ENCODE results near the gene SRSF5. TPM values are rescaled to one million over a fixed set of nuclear protein-coding genes. Genes with fewer than 3 reads are reported as not detected.

SRSF5 gene
- total RNA-seq, 4 donors from 2014 or later, result 342 to 1,053 (median 453) TPM

DNA sequence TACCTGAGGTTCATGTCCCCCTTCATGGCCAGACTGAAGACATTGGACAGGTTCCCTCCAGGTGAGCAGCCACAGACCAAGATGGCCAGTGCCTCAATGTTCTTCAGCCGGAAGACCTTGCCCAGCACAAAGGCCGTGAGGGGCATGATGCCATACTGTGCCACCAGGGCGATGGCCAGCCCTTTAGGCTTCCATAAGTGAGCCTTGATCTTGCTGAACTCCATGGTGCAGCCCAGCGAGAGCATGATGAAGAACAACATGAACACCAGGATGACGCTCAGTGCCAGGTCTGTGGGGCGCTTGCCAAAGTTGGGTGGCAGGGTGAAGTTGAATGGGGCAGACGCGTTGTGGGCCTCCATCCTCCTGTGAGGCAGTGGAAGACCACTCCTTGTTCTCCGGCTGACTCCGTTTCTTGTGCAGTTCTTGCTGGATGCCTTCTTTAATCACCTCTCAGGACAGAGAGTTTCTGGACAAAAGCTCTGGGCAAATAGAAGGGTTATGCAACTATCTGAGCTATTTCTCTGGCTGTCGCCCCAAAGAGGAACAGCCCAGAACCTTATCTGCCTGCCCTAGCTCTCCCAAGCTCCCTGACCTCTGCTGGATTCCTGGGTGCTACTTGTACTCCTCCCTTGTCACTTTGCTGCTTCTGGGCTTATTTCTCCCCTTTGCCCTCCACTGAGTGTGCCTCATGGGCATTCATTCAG is 30.0 kb downstream of the SRSF5 start, which contains the start of gene SLC10A1:
SLC10A1 (minus strand) TSS at position 445 of the 704 bp plus-strand sequence; CDS start at position 359, 86 bp downstream.
- no peaks in the 10 kb centered on the region for H3K4me1 ChIP-seq
- no peaks in the 10 kb centered on the region for H3K27me3 ChIP-seq
- H3K27ac ChIP-seq, result no peak within 1 kb of the TSS
- no peaks in the 10 kb centered on the region for H3K9me3 ChIP-seq
- H3K36me3 ChIP-seq, result no peaks in the 10 kb centered on the region
- no peak for DNase-seq (ENCODE audit: low spot score in 2 of 2)
- WGBS, result 91% methylated on average over 11 of the region's 11 CpGs
- no peak for TF ChIP-seq POLR2A (IDR thresholded peaks at IDR 0.05)
- TF ChIP-seq POLR2AphosphoS5 (IDR thresholded peaks at IDR 0.05), result no peak
- no peak within 1 kb of the TSS for H3K4me3 ChIP-seq

GRCh38 chr14:69797573-69798338 is 30.8 kb downstream of the SRSF5 start:
- 75% methylated on average over 2 of the region's 5 CpGs for WGBS
- Histone ChIP-seq H3K4me1 (no peaks in the 10 kb centered on the region), H3K27ac (no peak overlapping the region), H3K4me3 (no peak overlapping the region), H3K36me3 (no peaks in the 10 kb centered on the region), H3K27me3 (no peaks in the 10 kb centered on the region), H3K9me3 (no peaks in the 10 kb centered on the region)
- no peak for DNase-seq (ENCODE audit: low spot score in 2 of 2)
- TF ChIP-seq POLR2AphosphoS5 (IDR thresholded peaks at IDR 0.05) (no peak), POLR2A (IDR thresholded peaks at IDR 0.05) (no peak), EP300 (IDR thresholded peaks at IDR 0.05) (no peak)

DNA sequence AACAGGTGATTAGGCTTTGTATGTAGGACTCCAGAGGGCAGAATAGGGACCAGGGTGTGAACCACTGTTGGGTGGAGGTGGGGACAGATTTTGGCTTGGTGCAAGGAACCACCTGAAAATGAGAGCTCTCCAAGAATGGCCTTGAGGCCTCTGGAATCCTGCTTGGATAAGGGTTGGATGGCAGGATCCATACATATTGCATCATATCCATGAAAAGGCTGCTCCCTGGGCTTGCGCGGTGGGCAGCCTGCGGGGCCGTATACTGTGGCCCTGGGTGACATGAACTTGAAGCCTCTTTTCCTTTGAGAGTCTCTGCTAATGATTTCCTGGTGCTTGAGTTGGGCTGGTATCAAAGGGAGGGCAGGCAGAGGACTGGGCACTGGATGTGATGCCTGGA is 31.4 kb downstream of the SRSF5 start:
- H3K4me3 ChIP-seq, result no peak overlapping the region
- no peaks in the 10 kb centered on the region for H3K27me3 ChIP-seq
- no peak overlapping the region for H3K27ac ChIP-seq
- TF ChIP-seq POLR2A (IDR thresholded peaks at IDR 0.05), result no peak
- TF ChIP-seq CTCF (IDR thresholded peaks at IDR 0.05), result no peak
- no peak for TF ChIP-seq EP300 (IDR thresholded peaks at IDR 0.05)
- no peak for TF ChIP-seq POLR2AphosphoS5 (IDR thresholded peaks at IDR 0.05)
- DNase-seq (ENCODE audit: low spot score in 2 of 2), result no peak
- WGBS, result 88% methylated on average over 4 of the region's 4 CpGs
- no peaks in the 10 kb centered on the region for H3K4me1 ChIP-seq
- H3K36me3 ChIP-seq, result no peaks in the 10 kb centered on the region
- no peaks in the 10 kb centered on the region for H3K9me3 ChIP-seq

- DNase-seq (ENCODE audit: low spot score in 2 of 2), result no peak
- no peak overlapping the region for H3K27ac ChIP-seq
- no peaks in the 10 kb centered on the region for H3K4me1 ChIP-seq
- TF ChIP-seq EP300 (IDR thresholded peaks at IDR 0.05) (no peak), POLR2AphosphoS5 (IDR thresholded peaks at IDR 0.05) (no peak), POLR2A (IDR thresholded peaks at IDR 0.05) (no peak), CTCF (IDR thresholded peaks at IDR 0.05) (no peak)
- H3K9me3 ChIP-seq, result no peaks in the 10 kb centered on the region
- H3K4me3 ChIP-seq, result no peak overlapping the region
- no peaks in the 10 kb centered on the region for H3K36me3 ChIP-seq
- no peaks in the 10 kb centered on the region for H3K27me3 ChIP-seq
Observed at GRCh38 chr14:69803753-69804152, 36.8 kb downstream of the SRSF5 start.

- no peaks in the 10 kb centered on the region for H3K4me1 ChIP-seq
- no peaks in the 10 kb centered on the region for H3K27me3 ChIP-seq
- H3K4me3 ChIP-seq, result no peak overlapping the region
- WGBS, result 86% methylated on average over 2 of the region's 2 CpGs
- no peak for DNase-seq (ENCODE audit: low spot score in 2 of 2)
- no peaks in the 10 kb centered on the region for H3K36me3 ChIP-seq
- TF ChIP-seq POLR2AphosphoS5 (IDR thresholded peaks at IDR 0.05) (no peak), EP300 (IDR thresholded peaks at IDR 0.05) (no peak), CTCF (IDR thresholded peaks at IDR 0.05) (no peak), POLR2A (IDR thresholded peaks at IDR 0.05) (no peak)
- H3K9me3 ChIP-seq, result no peaks in the 10 kb centered on the region
- H3K27ac ChIP-seq, result no peak overlapping the region
Observed at GRCh38 chr14:69804902-69805301, 38.0 kb downstream of the SRSF5 start.

DNA sequence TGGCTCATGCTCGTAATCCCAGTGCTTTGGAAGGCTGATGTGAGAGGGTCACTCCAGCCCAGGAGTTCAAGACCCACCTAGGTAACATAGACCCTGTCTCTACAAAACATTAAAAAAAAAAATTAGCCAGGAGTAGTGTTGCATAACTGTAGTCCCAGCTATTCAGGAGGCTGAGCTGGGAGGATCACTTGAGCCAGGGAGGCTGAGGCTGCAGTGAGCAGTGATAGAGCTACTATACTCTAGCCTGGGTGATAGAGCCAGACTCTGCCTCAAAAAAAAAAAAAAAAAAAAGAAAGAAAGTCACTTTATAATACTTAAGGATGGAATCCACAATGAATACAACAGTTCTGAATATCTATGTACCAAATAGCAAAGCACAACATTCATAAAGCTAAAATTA is 40.2 kb downstream of the SRSF5 start:
- Histone ChIP-seq H3K9me3 (no peaks in the 10 kb centered on the region), H3K4me1 (no peaks in the 10 kb centered on the region), H3K36me3 (no peaks in the 10 kb centered on the region), H3K27me3 (no peaks in the 10 kb centered on the region), H3K4me3 (no peak overlapping the region), H3K27ac (no peak overlapping the region)
- no peak for DNase-seq (ENCODE audit: low spot score in 2 of 2)
- TF ChIP-seq CTCF (IDR thresholded peaks at IDR 0.05) (no peak), POLR2AphosphoS5 (IDR thresholded peaks at IDR 0.05) (no peak), EP300 (IDR thresholded peaks at IDR 0.05) (no peak), POLR2A (IDR thresholded peaks at IDR 0.05) (no peak)
- WGBS, result 79% methylated on average over 1 of the region's 1 CpG
